Amniotic epithelial cell (primary cell): ENCODE measurements around the gene PTPRF.
A peak's percentile ranks its signal among the peaks of the same experiment; 100 is the strongest.
"Not testable (repeated sequence)": the region's sequence is repeated elsewhere in the genome, so short reads cannot be mapped to it uniquely, and the experiment has no call there.

ENCODE experiments used
- DNase-seq: peaks from one replicate; pipeline ENCODE4 v3.0.0-alpha.2; 2010; ENCODE audit warnings: low read depth

The PTPRF gene

DNA sequence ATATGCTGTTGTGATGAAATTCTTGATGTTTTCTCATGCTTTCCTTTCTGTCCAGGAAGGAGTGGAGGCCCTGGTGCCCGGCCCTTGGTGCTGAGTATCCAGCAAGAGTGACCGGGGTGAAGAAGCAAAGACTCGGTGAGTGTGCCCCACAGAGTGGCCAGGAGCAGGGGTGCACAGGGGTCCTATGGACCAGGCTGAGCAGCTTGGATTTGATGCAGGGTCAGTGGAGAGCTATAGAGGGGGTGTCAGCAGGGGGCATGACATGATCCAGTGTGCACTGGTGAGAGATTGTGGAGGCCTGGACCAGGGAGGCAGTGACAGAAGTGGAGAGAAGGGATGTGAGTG, 7.4 kb downstream of the PTPRF start:
- no peak for DNase-seq

- DNase-seq = no peak
These were observed 8.3 kb downstream of the PTPRF start for GRCh38 chr1:43538969-43539368.

GRCh38 chr1:43539726-43540434, 9.2 kb downstream of the PTPRF start:
- DNase-seq = no peak

DNA sequence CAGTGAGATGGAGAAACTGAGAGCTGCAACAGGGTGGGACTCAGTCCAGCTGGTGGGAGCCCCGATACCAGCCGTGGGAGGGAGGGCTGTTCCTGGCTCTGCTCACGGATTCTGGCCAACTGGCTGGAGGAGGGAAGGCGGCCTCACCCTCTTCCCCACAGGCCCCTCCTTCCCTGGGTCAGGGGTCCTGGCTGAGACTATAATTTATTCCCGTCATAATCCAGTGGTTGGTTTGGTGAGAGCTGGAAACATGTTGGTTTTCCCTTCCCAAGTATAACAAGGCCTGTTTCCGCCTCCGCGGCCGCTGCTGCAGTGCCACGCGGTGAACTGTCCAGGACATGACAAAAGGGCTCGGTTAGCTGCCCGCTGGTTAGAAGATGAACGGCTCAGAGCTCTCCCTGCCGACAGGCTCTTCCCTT, 10.0 kb downstream of the PTPRF start:
- DNase-seq = peak; percentile 88

DNA sequence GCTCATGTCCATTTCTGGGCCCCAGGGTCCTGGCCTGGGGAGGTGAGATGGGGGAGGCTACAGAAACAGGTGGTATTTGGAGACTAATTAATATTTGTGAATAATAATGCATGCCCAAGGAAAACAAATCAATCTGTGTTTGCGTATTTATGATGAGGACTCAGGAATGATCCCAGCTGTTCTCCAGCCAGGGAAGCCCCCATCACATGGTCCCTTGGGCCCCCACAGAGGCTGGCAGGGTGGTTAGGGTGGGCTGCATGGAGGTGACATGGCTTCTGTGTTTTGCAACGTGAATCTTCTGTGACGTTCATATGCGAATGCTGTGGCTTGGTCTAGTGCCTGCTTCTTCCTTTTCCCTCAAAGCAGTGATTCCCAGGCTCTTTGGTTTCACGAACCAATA, 10.5 kb downstream of the PTPRF start:
- DNase-seq = no peak

DNA sequence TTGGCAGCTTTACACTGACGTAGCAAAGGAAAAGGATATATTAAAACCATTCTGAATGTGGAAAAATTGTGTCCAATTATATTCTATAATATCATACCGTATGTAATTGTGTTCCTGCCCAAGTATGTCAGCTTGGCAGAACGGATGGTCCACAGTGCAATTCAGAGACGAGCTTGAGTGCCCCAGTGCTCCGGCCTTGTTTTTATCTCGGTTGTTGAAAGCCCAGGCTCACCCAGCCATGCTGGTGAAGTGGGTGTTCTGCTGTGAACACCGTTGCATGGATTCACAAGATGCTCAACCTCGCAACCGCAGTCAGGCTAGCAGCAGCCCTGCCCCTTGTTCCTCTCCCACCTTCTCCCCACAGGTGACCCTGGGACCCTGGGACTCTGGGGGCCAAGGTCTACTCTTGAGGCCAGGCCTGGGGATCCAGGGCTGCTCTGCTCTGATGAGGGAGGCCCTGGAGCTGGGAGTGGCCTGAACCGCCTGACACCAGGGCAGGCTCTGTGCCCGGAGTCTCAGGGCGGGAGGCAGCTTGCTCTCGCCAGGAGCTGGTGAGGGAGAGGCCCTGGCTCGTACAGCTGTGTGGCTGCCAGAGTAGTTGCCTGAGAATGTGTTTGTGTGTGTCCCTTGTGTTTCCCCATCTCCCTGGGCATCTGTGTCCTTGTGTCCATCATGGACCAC, 11.2 kb downstream of the PTPRF start:
- peak; percentile 54 for DNase-seq

DNA sequence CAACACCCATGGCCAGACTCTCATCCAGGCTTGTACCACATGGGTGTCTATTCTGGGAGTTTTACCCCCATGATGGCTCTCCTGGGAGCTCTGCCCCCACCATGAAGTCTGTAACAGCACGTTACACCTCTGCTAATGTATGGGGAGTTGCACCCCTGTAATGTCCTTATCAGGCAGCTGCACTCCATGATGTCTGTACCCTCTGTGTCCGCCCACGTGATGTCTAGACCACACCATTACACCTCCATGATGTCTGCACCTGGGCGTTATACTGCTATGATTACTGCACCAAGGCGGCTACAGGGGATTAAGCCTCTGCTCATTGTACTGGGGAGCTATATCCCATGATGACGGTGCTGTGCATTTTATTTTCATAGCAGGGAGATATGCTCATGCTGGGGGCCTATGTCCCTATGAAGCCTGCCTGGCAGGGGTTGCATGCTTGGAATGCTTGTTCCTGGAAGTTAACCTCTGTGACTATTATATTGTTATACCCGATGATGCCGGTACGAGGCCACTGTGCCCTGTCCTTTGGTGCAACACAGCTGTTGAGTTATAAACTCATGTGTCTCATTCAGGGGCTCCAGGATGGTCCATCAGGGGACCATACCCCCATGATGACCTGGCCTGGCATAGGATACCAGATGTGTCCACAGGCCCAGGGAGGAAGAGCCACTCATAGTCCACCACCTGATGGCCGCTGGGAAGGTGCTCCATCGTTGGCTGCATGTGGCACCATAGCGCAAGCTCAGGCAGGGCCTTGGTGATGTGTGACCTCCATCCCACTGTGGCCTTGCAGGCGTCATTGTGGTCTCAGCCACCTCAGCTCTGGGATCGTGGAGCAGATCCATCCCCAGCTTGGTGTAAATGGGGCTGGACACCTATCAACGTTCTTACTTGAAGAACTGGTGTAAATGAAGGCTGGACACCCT, 12.1 kb downstream of the PTPRF start:
- no peak for DNase-seq

GRCh38 chr1:43543567-43543966, 12.9 kb downstream of the PTPRF start:
- DNase-seq = no peak

DNA sequence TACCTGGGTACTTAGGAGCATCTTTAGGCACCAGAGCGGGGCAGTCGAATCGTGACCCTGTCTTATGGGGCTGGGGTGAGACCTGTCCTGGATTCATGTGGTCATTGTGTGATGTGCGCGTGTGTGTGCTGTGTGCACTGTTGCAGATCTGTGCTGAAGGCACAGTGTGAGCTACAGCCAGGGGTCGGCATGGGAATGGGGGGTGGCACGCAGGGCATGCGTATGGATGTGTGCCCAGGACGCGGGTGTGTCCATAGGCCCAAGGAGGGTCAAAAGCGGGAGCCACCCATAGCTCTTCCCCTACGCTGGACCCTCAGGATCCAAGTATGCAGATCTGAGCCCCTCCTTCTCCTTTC, 14.6 kb downstream of the PTPRF start:
- DNase-seq = no peak

DNA sequence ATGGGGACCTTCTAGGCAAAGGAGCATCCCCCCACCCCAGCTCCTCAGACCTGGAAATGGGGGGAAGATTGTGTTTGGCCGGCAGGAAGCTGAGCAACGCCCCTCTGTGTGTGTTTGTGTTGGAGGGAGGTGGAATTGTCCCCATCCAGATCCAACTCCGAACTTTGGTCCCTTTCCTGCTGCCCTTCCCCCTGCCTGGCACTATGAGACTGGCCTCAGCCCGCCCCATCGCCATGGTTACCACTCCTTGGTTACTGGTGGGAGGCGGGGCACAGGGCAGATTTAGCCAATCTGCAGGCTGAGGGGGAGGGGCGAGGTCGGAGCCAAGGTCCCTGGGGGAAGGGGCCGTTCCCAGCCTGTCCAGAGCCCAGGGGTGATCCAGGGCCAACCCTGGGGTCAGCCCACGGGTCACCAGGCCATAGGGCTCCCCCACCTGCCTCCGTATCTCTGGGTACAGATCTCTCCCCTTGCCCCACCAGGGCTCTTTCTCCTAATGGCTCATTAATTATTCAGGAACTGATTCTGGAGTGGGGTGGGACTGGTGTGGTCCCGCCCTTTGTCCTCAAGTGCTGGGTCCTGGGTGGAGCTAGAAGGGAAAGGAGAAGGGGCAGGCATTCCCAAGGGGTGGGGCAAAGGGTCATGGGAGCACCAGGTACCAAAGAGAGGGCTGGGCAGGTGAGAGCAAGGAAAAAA, 15.2 kb downstream of the PTPRF start:
- DNase-seq = peak; percentile 74

- DNase-seq = no peak
These were observed 15.9 kb downstream of the PTPRF start for GRCh38 chr1:43546388-43547100.

DNA sequence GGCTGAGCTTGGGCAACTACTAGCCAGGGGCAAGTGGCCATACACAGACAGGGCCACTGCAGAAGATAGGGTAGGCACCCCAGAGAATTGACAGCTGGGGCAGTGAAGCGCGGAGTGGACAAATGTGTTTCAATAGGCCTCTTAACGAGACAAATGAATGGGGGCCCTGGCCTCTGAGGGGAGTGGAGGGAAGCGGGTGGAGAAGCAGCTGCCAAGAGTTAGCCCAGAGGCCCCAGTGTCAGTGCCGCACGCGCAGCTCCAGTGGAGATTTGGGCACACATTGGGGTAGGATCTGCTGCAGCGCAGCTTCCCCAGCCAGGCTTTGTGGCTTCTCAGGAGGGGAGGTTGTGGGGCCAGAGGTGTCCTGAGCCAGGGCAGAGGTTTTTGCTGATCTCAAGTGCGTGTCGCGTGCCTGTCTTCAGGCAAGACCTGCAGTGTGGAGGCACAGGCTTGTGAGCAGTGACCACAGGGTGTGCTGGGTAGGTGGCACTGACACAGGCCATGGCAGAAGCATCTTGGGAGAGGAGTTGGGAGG, 16.9 kb downstream of the PTPRF start:
- DNase-seq = no peak

GRCh38 chr1:43548285-43549271, 17.9 kb downstream of the PTPRF start:
- peak; percentile 81 for DNase-seq

GRCh38 chr1:43549394-43549793, 18.7 kb downstream of the PTPRF start:
- DNase-seq = not testable (repeated sequence)

DNA sequence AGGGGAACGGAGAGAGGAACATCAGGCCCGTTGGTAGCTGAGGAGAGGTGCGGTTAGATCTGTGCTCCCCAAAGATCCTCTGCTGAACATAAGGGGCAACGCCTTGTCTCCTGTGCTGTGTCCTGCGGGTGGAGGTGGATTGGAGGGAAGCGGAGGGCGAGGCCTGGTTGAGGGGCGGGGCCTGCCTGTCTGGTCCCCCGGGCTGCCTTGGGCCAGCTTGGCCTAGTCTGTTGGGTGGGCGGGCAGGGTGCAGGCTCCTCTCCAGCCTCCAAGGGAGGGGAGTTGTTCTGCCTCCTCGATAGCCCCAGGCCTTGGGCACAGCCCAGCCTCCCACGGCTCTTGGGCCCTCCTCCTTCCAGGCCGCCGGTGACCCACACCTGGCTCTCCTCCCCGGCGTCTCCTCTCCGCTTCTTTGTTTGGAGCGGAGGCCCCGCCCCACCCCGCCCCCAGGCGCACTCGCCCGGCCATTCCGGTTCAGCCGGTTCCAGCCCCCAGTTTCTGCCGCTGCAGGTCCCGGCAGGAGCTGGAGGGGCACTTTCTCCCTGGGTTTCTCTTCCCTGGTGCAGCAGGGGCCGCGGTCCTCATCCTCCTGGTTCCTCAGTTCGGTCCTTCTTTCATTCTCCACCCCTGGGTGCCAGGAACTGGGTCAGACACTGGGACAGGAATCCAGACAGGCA, 19.4 kb downstream of the PTPRF start:
- no peak for DNase-seq

- DNase-seq = no peak
These were observed 20.0 kb downstream of the PTPRF start for GRCh38 chr1:43550598-43551246.

DNA sequence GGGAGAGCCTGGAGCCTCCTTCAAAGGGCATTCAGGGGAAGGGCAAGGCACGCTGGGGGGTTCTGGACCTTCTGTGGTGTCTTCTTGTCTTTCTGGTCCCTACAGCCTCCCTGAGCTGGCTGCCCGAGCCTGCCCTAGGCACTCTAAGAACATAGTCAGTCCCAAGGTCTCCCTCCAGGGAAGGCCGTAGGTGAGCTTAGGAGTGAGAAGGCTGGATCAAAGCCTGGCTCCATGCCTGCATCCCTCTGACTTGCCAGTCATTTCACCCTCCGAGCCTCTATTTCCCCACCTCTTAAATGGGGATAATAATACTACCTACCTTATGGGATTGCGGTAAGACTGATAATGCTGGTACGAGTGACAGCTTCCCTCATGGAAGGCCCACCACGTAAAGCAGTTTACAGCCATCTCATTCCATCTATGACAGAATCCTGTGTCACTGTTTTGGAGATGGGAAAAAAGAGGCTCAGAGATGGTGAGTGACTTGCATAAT, 20.8 kb downstream of the PTPRF start:
- no peak for DNase-seq

GRCh38 chr1:43552059-43552742, 21.5 kb downstream of the PTPRF start:
- DNase-seq = no peak
